PC-3 (cell line): ENCODE results near the gene TSFM. TPM values are rescaled to one million over a fixed set of nuclear protein-coding genes. Genes with fewer than 3 reads are reported as not detected.

Source experiments
- ATAC-seq: fragments of 200-7000 bp; cut with Tn5 transposase; 2 replicates; pipeline ENCODE4 v1.9.1; 2020; ENCODE audit warnings: mild to moderate bottlenecking, moderate library complexity
- BruUV-seq: library from RNA; stranded (reverse); fragments of 400-500 nt; replicated peaks from 2 replicates; lab custom pipeline; 2021; lab: Mats Ljungman, UMichigan
- CTCF ChIA-PET: fragments of 300-600 bp; sonication (Branson Sonifier 250); formaldehyde crosslinking; loops from one replicate; lab custom pipeline; 2022; ENCODE audit warnings: antibody characterized with exemption; lab: Charles Lee
- POLR2A ChIA-PET: fragments of 300-600 bp; sonication (Branson Sonifier 250); formaldehyde crosslinking; loops from one replicate; lab custom pipeline; 2022; ENCODE audit warnings: antibody characterized with exemption; ENCODE audit not compliant: unreplicated experiment; lab: Charles Lee
- DNase-seq: peaks from one replicate; pipeline ENCODE4 v3.0.0-alpha.2; 2015
- H2AFZ ChIP-seq: fragments of 300-600 bp; sonication (generic); 2 replicates; pipeline ENCODE4 v1.6.0; 2016; ENCODE audit warnings: antibody characterized with exemption, low read length
- H3F3A ChIP-seq: fragments of 300-600 bp; sonication (generic); one replicate; pipeline ENCODE4 v1.6.0; 2017; ENCODE audit warnings: antibody characterized with exemption, low read length, control low read depth, mild to moderate bottlenecking; ENCODE audit not compliant: unreplicated experiment
- H3K27ac ChIP-seq: fragments of 300-600 bp; sonication (generic); 2 replicates; pipeline ENCODE4 v1.5.1; 2016; ENCODE audit warnings: mild to moderate bottlenecking, low read length
- H3K27me3 ChIP-seq: fragments of 300-600 bp; sonication (generic); 2 replicates; pipeline ENCODE4 v1.6.1; 2016; ENCODE audit warnings: low read length, mixed read lengths
- H3K36me3 ChIP-seq: fragments of 300-600 bp; sonication (generic); 2 replicates; pipeline ENCODE4 v1.6.1; 2016; ENCODE audit warnings: low read depth, mixed run types, low read length, mixed read lengths
- H3K4me1 ChIP-seq: fragments of 300-600 bp; sonication (generic); 2 replicates; pipeline ENCODE4 v1.5.1; 2016; ENCODE audit warnings: low read length; ENCODE audit not compliant: insufficient read depth
- H3K4me2 ChIP-seq: fragments of 300-600 bp; sonication (generic); 2 replicates; pipeline ENCODE4 v1.6.0; 2016; ENCODE audit warnings: low read length
- H3K4me3 ChIP-seq: fragments of 300-600 bp; sonication (generic); 2 replicates; pipeline ENCODE4 v1.5.1; 2016; ENCODE audit warnings: mild to moderate bottlenecking, low read length, mixed read lengths
- H3K79me2 ChIP-seq: fragments of 300-600 bp; sonication (generic); 2 replicates; pipeline ENCODE4 v1.6.1; 2017; ENCODE audit warnings: low read length, mixed read lengths
- H3K9ac ChIP-seq: fragments of 300-600 bp; sonication (generic); 2 replicates; pipeline ENCODE4 v1.6.0; 2016; ENCODE audit warnings: mild to moderate bottlenecking, low read length
- H3K9me2 ChIP-seq: fragments of 300-600 bp; sonication (generic); replicated peaks from 2 replicates; pipeline ENCODE4 v1.6.1; 2016; ENCODE audit warnings: mixed run types, low read length, mixed read lengths
- H3K9me3 ChIP-seq: fragments of 300-600 bp; sonication (generic); 2 replicates; pipeline ENCODE4 v1.6.1; 2016; ENCODE audit warnings: low read length, mixed read lengths
- H4K20me1 ChIP-seq: fragments of 300-600 bp; sonication (generic); 2 replicates; pipeline ENCODE4 v1.6.1; 2016; ENCODE audit warnings: low read length, mixed read lengths
- EZH2 ChIP-seq: fragments of 300-600 bp; sonication (generic); IDR thresholded peaks from one replicate; pipeline ENCODE4 v1.6.1; 2017; ENCODE audit warnings: antibody characterized with exemption, mild to moderate bottlenecking, low read length; ENCODE audit not compliant: unreplicated experiment
- EZH2phosphoT487 ChIP-seq: fragments of 300-600 bp; sonication (generic); IDR thresholded peaks from 2 replicates; pipeline ENCODE4 v1.6.1; 2018; ENCODE audit warnings: mild to moderate bottlenecking, antibody characterized with exemption, low read length, borderline replicate concordance
- intact Hi-C: fragments of 100-400 bp; cut with micrococcal nuclease; formaldehyde crosslinking; loops from 2 replicates; pipeline ENCODE4 v1.9.0; 2023
- total RNA-seq: library from RNA; depleted of rRNA; stranded (reverse); fragments of >200 nt; gene quantifications from 2 replicates; pipeline ENCODE4 v1.2.3, GENCODE V29; 2014
- TF ChIP-seq, protein P1 (sequence below): fragments of 300-600 bp; sonication (generic); conservative IDR thresholded peaks from 2 replicates; pipeline ENCODE4 v1.5.1; 2017; ENCODE audit warnings: antibody characterized with exemption, low read depth, mild to moderate bottlenecking, low read length

Gene TSFM
- total RNA-seq, 1 experiment from 2014 or later, result 63.0 TPM

DNA sequence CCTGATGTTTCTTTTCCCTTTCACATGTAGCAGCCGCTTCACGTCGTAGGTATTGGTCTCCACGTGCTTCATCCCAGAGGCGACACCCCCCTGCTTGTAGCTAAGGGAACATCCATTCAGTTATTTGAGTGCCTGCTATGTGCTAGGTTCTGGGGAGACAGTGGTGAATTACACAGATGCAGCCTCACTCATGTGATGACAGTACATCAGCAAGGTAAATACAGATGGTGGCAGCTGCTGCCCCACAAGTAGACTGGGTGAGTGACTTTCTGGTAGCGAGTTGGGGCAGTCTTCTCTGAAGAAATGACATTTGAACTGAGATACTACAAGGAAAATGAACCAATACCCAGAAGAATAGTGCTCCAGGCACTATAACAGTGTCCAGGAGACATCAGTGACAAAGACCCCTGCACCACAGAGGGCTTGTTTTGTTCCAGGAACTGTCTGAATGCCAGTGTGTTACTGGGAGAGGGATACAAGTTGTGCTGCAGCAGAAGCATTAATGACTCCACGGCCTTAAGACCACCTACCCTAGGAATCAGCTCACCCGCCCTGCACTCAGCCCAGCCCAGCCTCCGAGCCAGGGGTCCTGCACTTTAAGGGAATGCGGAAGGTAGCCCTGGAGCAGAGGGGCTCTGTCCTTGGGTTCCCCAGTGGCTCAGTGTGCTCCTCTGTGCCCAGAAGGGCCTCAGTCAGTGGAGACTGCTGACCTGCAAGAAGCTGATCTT, 28.6 kb downstream of the TSFM start:
- ATAC-seq (no peak), DNase-seq (no peak)
- Histone ChIP-seq H3F3A (no peaks in the 10 kb centered on the region), H3K27ac (no peak overlapping the region), H3K9me2 (no peaks in the 10 kb centered on the region), H3K27me3 (no peaks in the 10 kb centered on the region), H3K4me3 (no peak overlapping the region), H4K20me1 (no peaks in the 10 kb centered on the region), H3K9ac (no peak overlapping the region), H3K9me3 (no peaks in the 10 kb centered on the region), H3K79me2 (no peaks in the 10 kb centered on the region), H3K4me2 (no peak overlapping the region), H3K4me1 (peaks cover 11% of the 10 kb centered on the region), H2AFZ (no peak overlapping the region), H3K36me3 (no peaks in the 10 kb centered on the region)
- CTCF ChIA-PET, result no interaction called here
- TF ChIP-seq, protein P1, sequence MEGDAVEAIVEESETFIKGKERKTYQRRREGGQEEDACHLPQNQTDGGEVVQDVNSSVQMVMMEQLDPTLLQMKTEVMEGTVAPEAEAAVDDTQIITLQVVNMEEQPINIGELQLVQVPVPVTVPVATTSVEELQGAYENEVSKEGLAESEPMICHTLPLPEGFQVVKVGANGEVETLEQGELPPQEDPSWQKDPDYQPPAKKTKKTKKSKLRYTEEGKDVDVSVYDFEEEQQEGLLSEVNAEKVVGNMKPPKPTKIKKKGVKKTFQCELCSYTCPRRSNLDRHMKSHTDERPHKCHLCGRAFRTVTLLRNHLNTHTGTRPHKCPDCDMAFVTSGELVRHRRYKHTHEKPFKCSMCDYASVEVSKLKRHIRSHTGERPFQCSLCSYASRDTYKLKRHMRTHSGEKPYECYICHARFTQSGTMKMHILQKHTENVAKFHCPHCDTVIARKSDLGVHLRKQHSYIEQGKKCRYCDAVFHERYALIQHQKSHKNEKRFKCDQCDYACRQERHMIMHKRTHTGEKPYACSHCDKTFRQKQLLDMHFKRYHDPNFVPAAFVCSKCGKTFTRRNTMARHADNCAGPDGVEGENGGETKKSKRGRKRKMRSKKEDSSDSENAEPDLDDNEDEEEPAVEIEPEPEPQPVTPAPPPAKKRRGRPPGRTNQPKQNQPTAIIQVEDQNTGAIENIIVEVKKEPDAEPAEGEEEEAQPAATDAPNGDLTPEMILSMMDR, result no peak
- no peak for TF ChIP-seq EZH2phosphoT487
- TF ChIP-seq EZH2, result no peak
- BruUV-seq, result no TSS peak
- intact Hi-C loops, result no loop called here
- POLR2A ChIA-PET, result no interaction called here

DNA sequence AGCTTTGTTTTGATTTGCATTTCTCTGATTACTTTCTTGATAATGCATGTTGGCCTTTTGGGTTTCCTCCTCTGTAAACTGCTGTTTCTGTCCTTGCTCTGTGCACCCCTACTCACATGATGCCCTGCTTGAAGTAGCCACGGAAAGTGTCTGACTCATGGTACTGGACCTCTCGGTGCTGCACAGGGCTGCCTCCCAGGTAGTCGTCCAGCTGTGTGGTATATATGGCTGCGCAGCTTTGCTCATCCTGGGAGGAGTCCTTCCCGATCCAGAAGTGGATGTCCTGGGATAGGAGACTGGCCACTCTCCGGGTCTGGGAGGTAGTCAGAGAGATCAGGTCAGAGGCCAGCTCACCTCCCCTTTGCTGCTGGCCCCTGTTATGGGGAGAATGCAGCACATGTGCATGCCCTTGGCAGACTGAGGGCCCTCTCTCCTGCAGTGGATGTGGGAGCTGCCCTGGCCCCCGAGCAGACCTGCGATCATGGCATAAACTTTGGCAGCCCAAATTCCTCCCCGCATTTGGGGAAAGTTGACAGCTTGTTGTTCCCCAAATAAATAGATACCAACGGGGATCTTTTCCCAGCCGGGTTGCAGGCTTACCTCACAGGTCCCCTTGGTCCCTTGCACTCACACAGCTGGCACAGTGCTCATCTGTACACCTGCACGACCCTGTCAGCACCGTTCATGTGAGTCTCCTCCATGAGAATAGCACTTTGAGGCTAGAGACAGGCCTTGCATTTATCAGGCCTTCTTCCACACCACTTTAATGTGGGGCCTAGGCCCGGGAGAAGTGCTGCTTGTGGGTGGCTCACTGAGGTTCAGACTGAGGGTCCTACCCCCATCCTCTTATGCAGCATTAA, 30.8 kb downstream of the TSFM start:
- Histone ChIP-seq H2AFZ (no peak overlapping the region), H3K36me3 (no peaks in the 10 kb centered on the region), H3K27me3 (no peaks in the 10 kb centered on the region), H3K4me2 (no peak overlapping the region), H3K79me2 (no peaks in the 10 kb centered on the region), H3K9ac (no peak overlapping the region), H3K9me3 (no peaks in the 10 kb centered on the region), H3K9me2 (no peaks in the 10 kb centered on the region), H3K27ac (no peak overlapping the region), H3F3A (no peaks in the 10 kb centered on the region), H3K4me3 (no peak overlapping the region), H4K20me1 (no peaks in the 10 kb centered on the region), H3K4me1 (peaks cover 11% of the 10 kb centered on the region)
- CTCF ChIA-PET, result no interaction called here
- intact Hi-C loops, result no loop called here
- POLR2A ChIA-PET, result no interaction called here
- ATAC-seq (no peak), DNase-seq (no peak)
- BruUV-seq, result no TSS peak
- TF ChIP-seq EZH2phosphoT487 (no peak), EZH2 (no peak)
- TF ChIP-seq, protein P1, result no peak
